ENCODE data around the gene PRM1.

The PRM1 gene

DNA sequence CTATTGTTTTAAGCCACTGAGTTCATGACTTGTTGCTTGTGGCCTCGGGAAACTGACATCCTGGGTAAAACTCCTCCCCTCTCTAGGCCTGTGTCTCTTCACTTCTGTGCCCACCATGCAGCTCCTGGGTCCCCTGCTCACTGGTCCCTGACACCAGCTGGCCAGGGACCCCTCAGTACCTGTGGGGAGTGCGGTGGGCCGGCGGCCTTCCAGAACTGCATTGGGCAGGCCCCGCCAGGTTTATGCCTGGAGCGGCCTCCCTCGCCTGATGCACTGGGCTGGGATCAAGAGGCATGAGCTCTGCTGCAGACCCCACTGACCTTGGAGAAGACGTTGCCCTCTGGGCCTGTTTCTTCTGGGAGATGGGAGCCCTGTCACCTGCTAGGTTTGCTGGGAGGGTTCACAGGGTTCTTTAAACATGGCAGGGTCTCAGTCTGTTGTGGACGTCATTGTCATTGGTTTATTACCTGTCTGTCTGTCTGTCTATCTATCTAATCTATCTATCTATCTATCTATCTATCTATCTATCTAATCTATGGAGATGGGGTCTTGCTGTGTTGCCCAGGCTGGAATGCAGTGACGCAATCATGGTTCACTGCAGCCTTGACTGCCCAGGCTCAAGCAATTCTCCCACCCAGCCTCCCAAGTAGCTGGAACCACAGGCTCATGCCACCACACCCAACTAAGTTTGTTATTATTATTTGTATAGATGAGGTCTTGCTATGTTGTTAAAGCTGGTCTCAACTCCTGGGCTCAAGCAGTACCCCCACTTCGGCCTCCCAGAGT is 42.6 kb upstream of the PRM1 start:
- H3K27me3 ChIP-seq (ENCODE audit: control insufficient read depth, insufficient read depth, low read length), result no peaks in the 10 kb centered on the region
- H3K4me1 ChIP-seq (ENCODE audit: control insufficient read depth, insufficient read depth, low read length), result peaks cover 10% of the 10 kb centered on the region
- H3K9ac ChIP-seq (ENCODE audit: low read length), result no peak overlapping the region
- no peaks in the 10 kb centered on the region for H3K36me3 ChIP-seq (ENCODE audit: control insufficient read depth, insufficient read depth, low read length)
- no peaks in the 10 kb centered on the region for H3K9me3 ChIP-seq (ENCODE audit: control insufficient read depth, low read length)
- H3K4me3 ChIP-seq (ENCODE audit: low read length), result no peak overlapping the region

DNA sequence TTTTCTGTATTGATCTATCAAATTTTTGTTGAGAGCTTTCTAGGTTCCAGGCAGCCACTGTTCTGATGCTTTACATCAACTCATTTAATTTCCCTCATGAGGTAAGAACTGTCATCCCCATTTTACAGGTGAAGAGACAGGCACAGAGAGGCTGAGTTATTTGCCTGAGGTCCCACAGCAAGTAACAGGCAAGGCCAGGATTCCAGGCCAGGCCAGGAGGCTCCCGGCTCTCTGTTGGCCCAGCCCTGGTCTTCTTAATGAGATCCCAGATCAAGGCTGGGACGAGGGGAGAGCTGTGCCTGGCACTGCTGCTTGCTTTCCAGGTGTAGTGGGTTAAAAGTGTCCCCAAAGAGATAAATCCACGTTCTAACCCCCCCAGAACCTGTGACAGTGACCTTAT is 41.7 kb upstream of the PRM1 start:
- Histone ChIP-seq H3K9me3 (ENCODE audit: control insufficient read depth, low read length) (no peaks in the 10 kb centered on the region), H3K4me1 (ENCODE audit: control insufficient read depth, insufficient read depth, low read length) (peaks cover under 1% of the 10 kb centered on the region), H3K4me3 (ENCODE audit: low read length) (no peak overlapping the region), H3K36me3 (ENCODE audit: control insufficient read depth, insufficient read depth, low read length) (no peaks in the 10 kb centered on the region), H3K9ac (ENCODE audit: low read length) (no peak overlapping the region), H3K27me3 (ENCODE audit: control insufficient read depth, insufficient read depth, low read length) (no peaks in the 10 kb centered on the region)

DNA sequence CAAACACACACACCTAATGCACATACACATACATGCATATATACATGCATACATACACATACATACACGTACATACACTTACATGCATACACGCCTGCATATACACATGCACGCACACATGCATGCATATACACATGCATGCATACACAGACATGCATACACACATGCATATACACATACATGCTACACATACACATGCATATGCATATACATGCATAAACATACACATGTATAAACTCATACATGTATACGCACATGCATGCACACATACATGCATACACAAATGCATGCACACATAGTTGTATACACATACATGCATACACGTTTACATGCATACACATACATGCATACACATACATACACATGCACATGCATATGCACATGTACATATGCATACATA is 40.5 kb upstream of the PRM1 start:
- Histone ChIP-seq H3K9ac (ENCODE audit: low read length) (no peak overlapping the region), H3K36me3 (ENCODE audit: control insufficient read depth, insufficient read depth, low read length) (no peaks in the 10 kb centered on the region), H3K4me3 (ENCODE audit: low read length) (no peak overlapping the region), H3K27me3 (ENCODE audit: control insufficient read depth, insufficient read depth, low read length) (no peaks in the 10 kb centered on the region), H3K4me1 (ENCODE audit: control insufficient read depth, insufficient read depth, low read length) (no peaks in the 10 kb centered on the region), H3K9me3 (ENCODE audit: control insufficient read depth, low read length) (no peaks in the 10 kb centered on the region)

DNA sequence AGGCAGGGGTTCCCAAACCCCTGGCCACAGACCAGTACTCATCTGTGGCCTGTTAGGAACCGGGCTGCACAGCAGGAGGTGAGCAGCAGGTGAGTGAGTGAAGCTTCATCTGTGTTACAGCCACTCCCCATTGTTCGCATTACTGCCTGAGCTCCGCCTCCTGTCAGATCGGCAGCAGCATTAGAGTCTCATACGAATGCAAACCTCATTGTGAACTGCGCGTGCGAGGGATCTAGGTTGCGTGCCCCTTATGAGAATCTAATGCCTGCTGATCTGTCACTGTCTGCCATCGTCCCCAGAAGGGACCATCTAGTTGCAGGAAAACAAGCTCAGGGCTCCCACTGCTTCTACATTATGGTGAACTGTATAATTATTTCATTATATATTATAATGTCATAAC is 39.0 kb upstream of the PRM1 start:
- no peak overlapping the region for H3K9ac ChIP-seq (ENCODE audit: low read length)
- no peaks in the 10 kb centered on the region for H3K9me3 ChIP-seq (ENCODE audit: control insufficient read depth, low read length)
- H3K27me3 ChIP-seq (ENCODE audit: control insufficient read depth, insufficient read depth, low read length), result no peaks in the 10 kb centered on the region
- no peak overlapping the region for H3K4me3 ChIP-seq (ENCODE audit: low read length)
- no peaks in the 10 kb centered on the region for H3K36me3 ChIP-seq (ENCODE audit: control insufficient read depth, insufficient read depth, low read length)
- H3K4me1 ChIP-seq (ENCODE audit: control insufficient read depth, insufficient read depth, low read length), result no peaks in the 10 kb centered on the region

DNA sequence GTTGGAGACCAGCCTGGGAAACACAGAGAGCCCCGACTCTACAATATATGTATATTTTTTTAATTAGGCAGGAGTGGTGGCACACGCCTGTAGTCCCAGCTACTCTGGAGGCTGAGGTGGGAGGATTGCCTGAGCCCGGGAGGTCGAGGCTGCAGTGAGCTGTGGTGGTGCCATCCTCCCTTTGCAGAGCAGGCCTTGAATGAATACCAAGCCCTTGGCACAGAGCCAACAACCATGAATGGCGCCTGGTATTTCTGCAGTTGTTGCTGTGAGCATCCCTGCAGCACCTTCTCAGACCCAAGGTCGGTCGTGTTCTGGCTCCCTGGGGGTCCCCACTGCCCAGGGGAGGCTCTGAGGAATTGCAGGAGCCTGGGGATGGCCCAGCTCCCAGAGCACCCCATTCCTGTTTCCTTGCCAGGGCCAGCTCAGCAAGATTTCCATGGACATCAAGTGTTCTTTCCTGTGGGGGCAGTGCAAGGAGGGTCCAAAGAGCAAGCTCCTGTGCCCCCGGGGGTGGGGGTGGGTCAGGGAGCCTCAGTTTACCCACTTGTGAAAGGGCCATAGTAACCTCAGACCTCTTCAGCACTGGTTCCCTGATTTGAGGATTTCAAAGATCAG is 38.5 kb upstream of the PRM1 start:
- H3K4me3 ChIP-seq (ENCODE audit: low read length), result no peak overlapping the region
- H3K27me3 ChIP-seq (ENCODE audit: control insufficient read depth, insufficient read depth, low read length), result no peaks in the 10 kb centered on the region
- no peaks in the 10 kb centered on the region for H3K9me3 ChIP-seq (ENCODE audit: control insufficient read depth, low read length)
- no peaks in the 10 kb centered on the region for H3K36me3 ChIP-seq (ENCODE audit: control insufficient read depth, insufficient read depth, low read length)
- H3K4me1 ChIP-seq (ENCODE audit: control insufficient read depth, insufficient read depth, low read length), result no peaks in the 10 kb centered on the region
- H3K9ac ChIP-seq (ENCODE audit: low read length), result no peak overlapping the region

DNA sequence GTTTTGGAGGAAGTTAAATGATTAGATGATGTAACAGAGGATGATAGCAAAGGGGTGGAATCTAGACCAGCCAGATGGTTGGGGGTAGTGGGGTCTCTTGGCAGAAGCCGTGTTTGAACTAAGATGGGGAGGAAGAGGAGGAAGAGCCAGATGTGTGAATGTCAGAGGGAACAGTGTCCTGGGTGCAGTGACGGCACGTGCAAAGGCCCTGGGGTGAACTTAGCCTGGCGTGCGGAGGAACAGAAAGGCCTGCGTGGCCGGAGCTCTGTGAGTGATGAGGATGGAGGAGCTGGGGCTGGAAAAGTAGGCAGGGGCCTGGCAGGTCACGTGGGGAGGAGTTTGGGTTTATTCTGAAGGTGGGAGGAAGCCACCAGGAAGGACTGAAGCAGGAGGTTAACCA is 37.7 kb upstream of the PRM1 start:
- Histone ChIP-seq H3K4me1 (ENCODE audit: control insufficient read depth, insufficient read depth, low read length) (no peaks in the 10 kb centered on the region), H3K27me3 (ENCODE audit: control insufficient read depth, insufficient read depth, low read length) (no peaks in the 10 kb centered on the region), H3K9me3 (ENCODE audit: control insufficient read depth, low read length) (no peaks in the 10 kb centered on the region), H3K9ac (ENCODE audit: low read length) (no peak overlapping the region), H3K36me3 (ENCODE audit: control insufficient read depth, insufficient read depth, low read length) (no peaks in the 10 kb centered on the region), H3K4me3 (ENCODE audit: low read length) (no peak overlapping the region)

DNA sequence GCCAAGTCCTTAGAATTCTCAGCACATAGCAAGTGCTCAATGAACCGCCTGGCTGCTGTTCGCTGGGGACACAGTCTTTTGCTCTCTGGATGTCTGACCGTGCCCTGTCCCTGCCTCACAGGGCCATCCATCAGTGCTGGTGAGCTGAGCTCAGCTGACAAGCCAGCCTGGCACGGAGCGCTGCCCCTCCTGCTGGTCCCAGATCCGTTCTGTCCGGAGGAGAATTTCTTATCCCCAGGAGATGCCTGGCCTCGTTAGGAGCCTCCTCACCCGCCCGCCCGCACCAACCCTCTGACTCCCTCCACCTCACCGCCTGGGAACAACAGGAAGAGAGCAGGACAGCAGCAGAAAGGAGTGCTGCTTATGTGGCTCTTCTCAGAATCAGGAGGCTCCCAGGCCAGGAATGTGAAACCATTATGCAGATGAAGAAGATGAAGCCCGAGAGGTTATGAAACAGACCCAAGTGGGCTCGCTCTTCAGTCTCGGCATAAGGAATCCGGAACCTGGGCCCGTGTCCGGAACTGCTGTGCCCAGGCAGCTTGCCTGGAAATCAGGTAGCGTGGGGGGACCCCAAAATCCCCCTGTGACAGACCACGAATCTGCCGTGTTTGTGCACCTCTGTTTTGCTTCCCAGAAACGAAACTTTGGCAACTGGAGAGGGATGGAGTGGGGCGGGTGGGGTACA is 35.3 kb upstream of the PRM1 start:
- Histone ChIP-seq H3K4me3 (ENCODE audit: low read length) (no peak overlapping the region), H3K9ac (ENCODE audit: low read length) (no peak overlapping the region), H3K36me3 (ENCODE audit: control insufficient read depth, insufficient read depth, low read length) (no peaks in the 10 kb centered on the region), H3K4me1 (ENCODE audit: control insufficient read depth, insufficient read depth, low read length) (peaks cover 6% of the 10 kb centered on the region), H3K27me3 (ENCODE audit: control insufficient read depth, insufficient read depth, low read length) (no peaks in the 10 kb centered on the region), H3K9me3 (ENCODE audit: control insufficient read depth, low read length) (no peaks in the 10 kb centered on the region)

DNA sequence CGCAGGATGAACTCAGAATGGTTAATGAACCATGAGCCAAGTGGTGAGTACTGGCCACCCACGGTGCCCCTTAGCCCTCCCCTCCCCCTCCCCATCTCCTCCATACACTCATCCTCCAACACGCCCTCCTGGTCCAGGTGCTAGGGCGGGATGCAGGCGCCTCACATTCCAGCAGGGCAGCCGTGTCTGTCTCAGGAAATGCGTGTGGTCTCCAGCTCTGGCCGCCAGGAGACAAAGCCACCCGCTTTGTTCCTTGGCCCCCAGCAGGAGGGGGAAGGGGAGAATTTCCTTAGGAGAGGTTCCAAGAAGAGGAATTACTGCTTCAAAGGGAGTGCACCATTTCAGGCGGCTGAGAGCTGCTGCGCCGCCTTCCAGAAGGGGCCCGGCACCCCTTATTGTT is 34.4 kb upstream of the PRM1 start:
- H3K36me3 ChIP-seq (ENCODE audit: control insufficient read depth, insufficient read depth, low read length), result no peaks in the 10 kb centered on the region
- H3K4me1 ChIP-seq (ENCODE audit: control insufficient read depth, insufficient read depth, low read length), result peaks cover 6% of the 10 kb centered on the region
- no peaks in the 10 kb centered on the region for H3K9me3 ChIP-seq (ENCODE audit: control insufficient read depth, low read length)
- H3K9ac ChIP-seq (ENCODE audit: low read length), result no peak overlapping the region
- H3K27me3 ChIP-seq (ENCODE audit: control insufficient read depth, insufficient read depth, low read length), result no peaks in the 10 kb centered on the region
- no peak overlapping the region for H3K4me3 ChIP-seq (ENCODE audit: low read length)

DNA sequence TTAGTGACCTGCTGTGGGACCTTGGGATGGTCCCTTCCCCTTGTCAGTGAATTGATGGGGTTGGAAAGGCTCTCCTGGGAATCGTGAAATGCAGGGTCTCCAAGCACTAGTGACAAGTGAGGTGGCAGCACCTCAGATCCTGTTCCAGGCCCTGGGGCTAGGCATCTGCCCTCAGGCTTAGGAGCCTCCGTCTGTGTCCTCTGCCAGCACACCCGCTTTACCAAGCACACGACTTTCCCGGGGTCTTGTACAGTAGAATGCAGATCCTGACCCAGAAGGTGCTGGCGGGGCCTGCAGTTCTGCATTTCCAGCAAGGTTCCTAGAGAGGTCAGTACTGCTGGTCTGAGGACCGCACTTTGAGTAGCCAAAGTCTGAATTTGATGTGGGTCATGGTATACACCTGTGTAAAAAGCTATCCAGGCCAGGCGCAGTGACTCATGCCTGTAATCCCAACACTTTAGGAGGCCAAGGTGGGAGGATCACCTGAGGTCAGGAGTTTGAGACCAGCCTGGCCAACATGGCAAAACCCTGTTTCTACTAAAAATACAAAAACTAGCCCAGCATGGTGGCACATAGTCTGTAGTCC is 33.3 kb upstream of the PRM1 start:
- Histone ChIP-seq H3K9ac (ENCODE audit: low read length) (no peak overlapping the region), H3K4me1 (ENCODE audit: control insufficient read depth, insufficient read depth, low read length) (peaks cover 6% of the 10 kb centered on the region), H3K4me3 (ENCODE audit: low read length) (no peak overlapping the region), H3K9me3 (ENCODE audit: control insufficient read depth, low read length) (no peaks in the 10 kb centered on the region), H3K36me3 (ENCODE audit: control insufficient read depth, insufficient read depth, low read length) (no peaks in the 10 kb centered on the region), H3K27me3 (ENCODE audit: control insufficient read depth, insufficient read depth, low read length) (no peaks in the 10 kb centered on the region)

DNA sequence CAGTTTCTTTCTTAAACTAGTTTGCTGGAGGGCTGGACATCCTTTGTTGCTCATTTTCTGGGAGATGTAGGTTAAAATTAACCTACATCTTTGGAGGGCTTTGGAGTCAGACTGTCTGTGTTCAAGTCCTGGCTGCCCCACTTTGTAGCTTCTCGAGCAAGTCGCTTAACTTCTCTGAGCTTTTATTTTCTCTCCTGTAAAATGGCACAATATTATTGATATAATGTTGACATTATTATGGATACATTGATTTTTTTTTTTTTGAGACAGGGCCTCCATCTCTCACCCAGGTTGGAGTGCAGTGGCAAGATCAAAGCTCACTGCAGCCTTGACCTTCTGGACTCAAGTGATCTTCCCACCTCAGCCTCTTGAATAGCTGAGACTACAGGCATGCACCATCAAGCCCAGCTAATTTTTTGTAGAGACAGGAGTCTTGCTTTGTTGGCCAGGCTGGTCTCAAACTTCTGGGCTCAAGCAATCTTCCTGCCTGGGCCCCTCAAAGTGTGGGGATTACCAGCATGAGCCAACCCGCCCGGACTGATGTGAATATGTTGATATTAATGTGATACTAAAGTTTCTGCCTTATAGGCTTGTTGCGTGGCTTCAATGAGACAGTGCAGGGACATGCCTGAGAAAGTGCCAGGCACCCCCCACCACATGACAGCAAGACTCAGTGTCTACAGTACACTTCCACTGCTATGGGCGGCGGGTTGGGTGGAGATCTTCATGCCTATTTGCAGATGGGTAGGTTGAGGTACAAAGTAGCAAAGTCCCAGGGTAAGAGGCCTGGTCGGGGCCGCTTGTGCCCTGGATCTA is 32.6 kb upstream of the PRM1 start:
- no peaks in the 10 kb centered on the region for H3K36me3 ChIP-seq (ENCODE audit: control insufficient read depth, insufficient read depth, low read length)
- peaks cover 6% of the 10 kb centered on the region for H3K4me1 ChIP-seq (ENCODE audit: control insufficient read depth, insufficient read depth, low read length)

DNA sequence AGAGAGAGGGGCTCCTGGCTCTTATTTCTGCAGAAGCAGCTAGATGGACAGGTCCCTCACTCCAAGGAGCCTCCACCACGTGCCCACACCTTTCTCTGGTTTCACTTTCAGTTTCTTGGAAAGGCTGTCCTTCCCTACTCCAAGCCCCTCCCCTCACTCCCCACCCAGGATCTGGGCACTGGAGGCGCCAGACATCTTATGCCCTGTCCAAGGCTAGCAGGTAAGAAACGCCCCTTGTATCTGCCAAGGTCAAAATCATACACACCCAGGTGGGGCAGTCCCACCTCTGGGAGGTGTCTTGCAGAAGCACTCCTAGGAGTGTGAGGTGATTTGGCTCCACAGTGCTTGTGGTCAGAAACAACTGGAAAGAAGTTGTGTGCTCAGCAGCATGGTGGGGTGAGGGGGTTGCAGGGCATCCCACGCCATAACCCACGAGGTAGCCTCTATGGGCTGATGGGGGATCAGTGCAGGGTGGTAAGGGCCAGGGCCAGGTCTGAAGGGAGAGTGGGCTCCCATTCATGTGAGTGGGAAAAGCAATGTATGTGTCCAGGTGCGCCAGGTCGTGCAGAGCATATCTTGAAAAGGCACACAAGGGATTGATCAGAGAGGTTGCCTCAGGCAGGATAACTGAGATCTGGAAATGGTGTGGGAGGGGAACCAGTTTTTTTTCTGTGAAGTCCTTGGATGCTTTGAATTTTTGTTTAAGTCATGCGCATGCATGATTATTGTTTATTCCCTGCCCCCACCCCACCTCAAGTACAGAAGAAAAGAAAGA is 31.8 kb upstream of the PRM1 start:
- no peak overlapping the region for H3K9ac ChIP-seq (ENCODE audit: low read length)
- H3K27me3 ChIP-seq (ENCODE audit: control insufficient read depth, insufficient read depth, low read length), result no peaks in the 10 kb centered on the region
- H3K36me3 ChIP-seq (ENCODE audit: control insufficient read depth, insufficient read depth, low read length), result no peaks in the 10 kb centered on the region
- no peak overlapping the region for H3K4me3 ChIP-seq (ENCODE audit: low read length)
- peaks cover 6% of the 10 kb centered on the region for H3K4me1 ChIP-seq (ENCODE audit: control insufficient read depth, insufficient read depth, low read length)
- H3K9me3 ChIP-seq (ENCODE audit: control insufficient read depth, low read length), result no peaks in the 10 kb centered on the region

More for the DNA sequence above, 32.6 kb upstream of the PRM1 start:
- H3K9ac ChIP-seq (ENCODE audit: low read length), result no peak overlapping the region
- no peak overlapping the region for H3K4me3 ChIP-seq (ENCODE audit: low read length)
- no peaks in the 10 kb centered on the region for H3K9me3 ChIP-seq (ENCODE audit: control insufficient read depth, low read length)
- H3K27me3 ChIP-seq (ENCODE audit: control insufficient read depth, insufficient read depth, low read length), result no peaks in the 10 kb centered on the region
